ENCODE results near the gene DGKD. TPM values are rescaled to one million over a fixed set of nuclear protein-coding genes. Genes with fewer than 3 reads are reported as not detected.

The DGKD gene
- total RNA-seq, 1 experiment from 2014 or later = 13.0 TPM

GRCh38 chr2:233458031-233458610 lies 103.8 kb downstream of the DGKD start:
- DNase-seq (ENCODE audit: low read depth) = no peak

- DNase-seq (ENCODE audit: low read depth) = no peak
Observed at GRCh38 chr2:233458826-233459225, 104.5 kb downstream of the DGKD start.

- no peak for DNase-seq (ENCODE audit: low read depth)
Observed at GRCh38 chr2:233459426-233459825, 105.1 kb downstream of the DGKD start.

GRCh38 chr2:233460726-233461441 lies 106.6 kb downstream of the DGKD start:
- DNase-seq (ENCODE audit: low read depth) = no peak

- no peak for DNase-seq (ENCODE audit: low read depth)
Observed at GRCh38 chr2:233461481-233461891, 107.2 kb downstream of the DGKD start.

GRCh38 chr2:233462202-233462785 lies 108.0 kb downstream of the DGKD start:
- DNase-seq (ENCODE audit: low read depth) = no peak

- no peak for DNase-seq (ENCODE audit: low read depth)
Observed at GRCh38 chr2:233462826-233463470, 108.7 kb downstream of the DGKD start.

GRCh38 chr2:233463586-233463985 lies 109.3 kb downstream of the DGKD start:
- DNase-seq (ENCODE audit: low read depth) = no peak

- DNase-seq (ENCODE audit: low read depth) = no peak
Observed at GRCh38 chr2:233464056-233464455, 109.8 kb downstream of the DGKD start.

- no peak for DNase-seq (ENCODE audit: low read depth)
Observed at GRCh38 chr2:233464531-233465240, 110.4 kb downstream of the DGKD start.

- no peak for DNase-seq (ENCODE audit: low read depth)
Observed at GRCh38 chr2:233466991-233467603, 112.8 kb downstream of the DGKD start.

- no peak for DNase-seq (ENCODE audit: low read depth)
Observed at GRCh38 chr2:233468047-233468740, 113.9 kb downstream of the DGKD start.

- no peak for DNase-seq (ENCODE audit: low read depth)
Observed at GRCh38 chr2:233468741-233469110, 114.4 kb downstream of the DGKD start.

GRCh38 chr2:233469261-233470010 lies 115.1 kb downstream of the DGKD start:
- no peak for DNase-seq (ENCODE audit: low read depth)

GRCh38 chr2:233470011-233470687 lies 115.9 kb downstream of the DGKD start:
- no peak for DNase-seq (ENCODE audit: low read depth)

- no peak for DNase-seq (ENCODE audit: low read depth)
Observed at GRCh38 chr2:233470839-233471238, 116.5 kb downstream of the DGKD start.

- DNase-seq (ENCODE audit: low read depth) = no peak
Observed at GRCh38 chr2:233471291-233472035, 117.2 kb downstream of the DGKD start.

- DNase-seq (ENCODE audit: low read depth) = no peak
Observed at GRCh38 chr2:233473386-233473791, 119.1 kb downstream of the DGKD start.

GRCh38 chr2:233473878-233474277 lies 119.6 kb downstream of the DGKD start:
- DNase-seq (ENCODE audit: low read depth) = no peak

Data from LHCN-M2 (cell line).